HG02870 (cell line): Measurements from ENCODE around the gene RAB11FIP4.

Experiments used
- ATAC-seq: cut with Tn5 transposase; IDR thresholded peaks from one replicate; pipeline ENCODE4 v1.9.1; 2021; ENCODE audit warnings: mild to moderate bottlenecking, moderate library complexity; ENCODE audit not compliant: unreplicated experiment

The RAB11FIP4 gene

GRCh38 chr17:31561469-31562375, 170.2 kb downstream of the RAB11FIP4 start:
- ATAC-seq: no peak

- ATAC-seq: no peak
These were observed 170.9 kb downstream of the RAB11FIP4 start for GRCh38 chr17:31562376-31562840.

DNA sequence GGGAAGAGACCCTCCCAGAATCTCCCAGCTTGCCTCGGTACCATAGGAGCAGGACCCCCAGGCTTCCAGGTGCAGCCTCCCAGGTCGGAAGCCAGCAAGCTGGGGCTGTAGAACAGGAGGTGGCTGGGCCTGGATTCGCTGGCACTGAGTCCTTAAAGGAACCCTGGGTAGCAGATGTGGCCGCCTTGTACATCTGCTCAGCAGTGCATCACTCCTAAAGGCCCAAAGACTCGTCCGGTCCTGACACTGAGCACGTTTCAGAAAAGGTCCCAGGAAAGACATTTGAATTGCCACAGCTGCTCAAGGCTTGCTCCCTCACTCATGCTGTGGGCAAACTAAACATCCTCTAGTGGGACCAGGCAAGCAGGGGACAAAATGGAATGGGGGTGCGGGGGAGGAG, 172.8 kb downstream of the RAB11FIP4 start:
- no peak for ATAC-seq

GRCh38 chr17:31564883-31565301, 173.4 kb downstream of the RAB11FIP4 start:
- ATAC-seq: no peak

GRCh38 chr17:31565652-31566051, 174.2 kb downstream of the RAB11FIP4 start:
- ATAC-seq: no peak

GRCh38 chr17:31566247-31566991, 174.9 kb downstream of the RAB11FIP4 start:
- ATAC-seq: no peak

DNA sequence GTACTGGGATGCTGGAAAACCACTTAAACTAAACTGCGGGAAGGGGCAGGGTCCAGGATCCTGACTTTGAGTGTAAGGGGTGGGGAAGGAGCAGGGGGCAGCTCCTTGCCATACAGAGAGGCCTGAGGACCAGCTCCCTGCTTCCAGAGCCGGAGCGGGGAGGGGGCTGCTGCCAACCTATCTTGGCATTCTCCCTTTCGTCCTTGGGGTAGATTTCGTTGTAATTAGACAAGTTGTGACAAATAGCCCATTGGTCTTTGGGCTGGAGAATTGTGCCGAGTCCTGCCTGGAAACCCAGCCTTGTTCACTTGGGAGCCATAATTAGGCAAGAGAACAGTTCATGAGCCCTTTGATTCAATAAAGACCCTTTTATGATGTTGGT, 175.5 kb downstream of the RAB11FIP4 start:
- ATAC-seq: no peak

GRCh38 chr17:31568121-31568520, 176.6 kb downstream of the RAB11FIP4 start:
- no peak for ATAC-seq

- no peak for ATAC-seq
These were observed 177.1 kb downstream of the RAB11FIP4 start for GRCh38 chr17:31568539-31568938.

DNA sequence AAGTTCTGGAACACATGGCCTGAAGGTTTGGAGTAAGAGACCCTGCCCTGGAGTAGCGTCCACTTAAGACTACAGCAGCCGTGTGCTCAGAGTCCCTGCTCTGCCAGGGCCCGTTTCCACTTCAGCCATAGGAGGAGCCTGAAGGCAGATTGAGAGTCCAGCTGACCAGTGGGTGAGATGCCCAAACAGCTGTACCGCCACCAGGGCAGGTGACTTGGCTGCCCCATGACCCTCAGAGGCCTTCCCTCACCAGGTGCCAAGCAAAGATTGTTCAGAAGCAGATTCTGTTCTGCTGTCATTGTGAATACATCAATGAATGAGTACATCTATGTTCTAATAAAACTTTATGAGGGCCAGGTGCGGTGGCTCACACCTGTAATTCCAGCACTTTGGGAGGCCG, 178.8 kb downstream of the RAB11FIP4 start:
- ATAC-seq: no peak

- ATAC-seq: no peak
These were observed 179.7 kb downstream of the RAB11FIP4 start for GRCh38 chr17:31570951-31571892.

GRCh38 chr17:31572341-31572740, 180.9 kb downstream of the RAB11FIP4 start:
- no peak for ATAC-seq

GRCh38 chr17:31573047-31573446, 181.6 kb downstream of the RAB11FIP4 start:
- no peak for ATAC-seq

GRCh38 chr17:31573861-31574260, 182.4 kb downstream of the RAB11FIP4 start:
- ATAC-seq: no peak

DNA sequence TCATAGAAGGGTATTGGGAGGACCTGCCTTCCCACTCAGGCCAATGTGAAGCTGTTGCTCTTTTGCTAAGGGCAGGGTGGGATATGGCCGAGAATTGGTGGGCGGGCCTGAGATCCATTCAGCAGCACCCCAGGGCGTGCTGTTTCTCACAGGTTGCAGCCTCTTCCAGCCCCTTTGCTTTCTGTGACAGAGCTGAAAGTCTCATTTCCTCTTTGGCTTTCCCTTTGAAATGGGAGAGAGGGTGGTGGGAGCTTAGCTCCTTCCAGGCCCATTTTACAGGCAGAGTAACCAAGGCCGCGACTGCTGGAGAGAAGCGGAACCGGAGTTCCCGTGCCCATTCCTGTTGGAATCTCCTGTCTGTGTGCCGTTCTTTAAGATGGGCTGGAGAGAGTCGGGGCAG, 183.0 kb downstream of the RAB11FIP4 start:
- ATAC-seq: no peak

GRCh38 chr17:31575043-31575442, 183.6 kb downstream of the RAB11FIP4 start:
- no peak for ATAC-seq

GRCh38 chr17:31579265-31579664, 187.8 kb downstream of the RAB11FIP4 start:
- ATAC-seq: no peak

- ATAC-seq: no peak
These were observed 188.8 kb downstream of the RAB11FIP4 start for GRCh38 chr17:31580316-31580705.

DNA sequence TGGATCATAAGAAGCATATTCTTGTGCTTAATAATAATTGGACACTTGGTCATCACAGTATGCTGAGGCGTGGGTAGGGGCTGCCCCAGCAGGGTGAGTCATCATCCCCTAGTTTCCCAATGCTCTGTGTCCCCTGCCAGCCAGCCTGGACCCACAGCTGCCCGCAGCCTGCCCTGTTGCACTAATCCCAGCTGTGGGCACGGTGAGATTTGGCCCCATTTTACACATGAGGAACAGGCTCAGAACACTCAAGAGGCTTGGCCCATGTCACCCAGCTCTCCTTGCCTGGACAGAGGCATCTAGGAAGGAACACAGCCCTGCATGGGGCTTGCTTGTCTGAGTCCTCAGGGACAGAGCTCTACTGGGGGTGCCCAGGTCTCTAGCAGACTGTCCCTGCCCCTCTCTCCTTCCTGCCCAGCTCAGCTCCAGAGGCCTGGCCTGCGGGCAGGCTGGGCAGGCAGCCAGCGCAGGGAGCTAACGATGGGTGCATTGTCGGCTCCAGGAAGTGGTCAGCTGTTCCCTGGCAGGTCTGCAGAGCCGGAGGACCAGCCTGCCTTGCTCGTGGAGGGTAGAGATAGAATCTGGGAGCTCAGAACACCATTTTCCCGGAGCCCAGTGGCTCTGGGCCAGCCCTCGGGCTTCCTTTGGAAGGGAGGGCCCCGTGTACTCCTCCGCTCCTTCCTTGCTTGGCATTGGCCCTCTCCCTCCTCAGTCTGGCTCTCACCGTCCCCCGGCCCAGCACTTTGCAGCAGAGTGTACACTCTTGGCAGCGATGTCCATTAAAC, 189.4 kb downstream of the RAB11FIP4 start:
- no peak for ATAC-seq

GRCh38 chr17:31581491-31581890, 190.0 kb downstream of the RAB11FIP4 start:
- no peak for ATAC-seq
